Forelimb muscle (tissue), 1 donor: ENCODE data around the gene RGS8. TPM values are rescaled to one million over a fixed set of nuclear protein-coding genes. Genes with fewer than 3 reads are reported as not detected.
A peak's percentile ranks its signal among the peaks of the same experiment; 100 is the strongest.
"Not testable (repeated sequence)": the region's sequence is repeated elsewhere in the genome, so short reads cannot be mapped to it uniquely, and the experiment has no call there.

Experiments
- DNase-seq: peaks from one replicate; pipeline ENCODE4 v3.0.0-alpha.2; 2013; ENCODE audit warnings: low read depth
- polyA plus RNA-seq: library from polyadenylated mRNA; unstranded; fragments of 120-200 nt; gene quantifications from one replicate; pipeline ENCODE4 v1.2.1, GENCODE V29; 2013; ENCODE audit not compliant: insufficient read length

Gene RGS8
- polyA plus RNA-seq, 1 donor, result 0.04 TPM

GRCh38 chr1:182702826-182703524 is 18.6 kb upstream of the RGS8 start:
- DNase-seq, result no peak

GRCh38 chr1:182700351-182700709 is 15.9 kb upstream of the RGS8 start:
- DNase-seq, result no peak

- no peak for DNase-seq
These were observed 15.3 kb upstream of the RGS8 start for GRCh38 chr1:182699393-182700350.

GRCh38 chr1:182698971-182699370 is 14.6 kb upstream of the RGS8 start:
- no peak for DNase-seq

GRCh38 chr1:182693139-182693538 is 8.8 kb upstream of the RGS8 start:
- DNase-seq, result not testable (repeated sequence)

GRCh38 chr1:182690886-182691443 is 6.6 kb upstream of the RGS8 start:
- no peak for DNase-seq

GRCh38 chr1:182688436-182689205 is 4.2 kb upstream of the RGS8 start:
- no peak for DNase-seq

- no peak for DNase-seq
These were observed 3.0 kb upstream of the RGS8 start for GRCh38 chr1:182687361-182687760.

GRCh38 chr1:182686446-182686845 is 2.1 kb upstream of the RGS8 start:
- no peak for DNase-seq

GRCh38 chr1:182685215-182685614 is 828 bp upstream of the RGS8 start:
- DNase-seq, result no peak

GRCh38 chr1:182682898-182683501 is 1.4 kb downstream of the RGS8 start:
- DNase-seq, result no peak

GRCh38 chr1:182682406-182682805 is 2.0 kb downstream of the RGS8 start:
- no peak for DNase-seq

- no peak for DNase-seq
These were observed 2.8 kb downstream of the RGS8 start for GRCh38 chr1:182681568-182681912.

- no peak for DNase-seq
These were observed 3.4 kb downstream of the RGS8 start for GRCh38 chr1:182680901-182681567.

GRCh38 chr1:182680408-182680807 is 4.0 kb downstream of the RGS8 start:
- DNase-seq, result no peak

- no peak for DNase-seq
These were observed 4.7 kb downstream of the RGS8 start for GRCh38 chr1:182679684-182680083.

- DNase-seq, result no peak
These were observed 6.8 kb downstream of the RGS8 start for GRCh38 chr1:182677397-182678098.

GRCh38 chr1:182676274-182676673 is 8.1 kb downstream of the RGS8 start:
- peak; percentile 66 for DNase-seq

GRCh38 chr1:182674346-182675246 is 9.8 kb downstream of the RGS8 start:
- peak; percentile 31 for DNase-seq
